ENCODE measurements around the gene GPR17. TPM values are rescaled to one million over a fixed set of nuclear protein-coding genes. Genes with fewer than 3 reads are reported as not detected.
A peak's percentile ranks its signal among the peaks of the same experiment; 100 is the strongest.

Gene GPR17
- total and polyA plus RNA-seq, 2 donors (not counting 1 experiment from before 2014, with no cell fraction given): 0.06 TPM; not detected in 1

- Histone ChIP-seq H3K4me2 (replicated peaks; ENCODE audit: low read depth, low read length, poor library complexity, severe bottlenecking) (peak overlapping the region; percentile 71), H3K4me1 (ENCODE audit: control insufficient read depth in 2 of 2, insufficient read depth in 2 of 2, low read length in 2 of 2) (peaks cover 79 to 90% of the 10 kb centered on the region in 2 donors), H3K36me3 (replicated peaks in 1 of 2; ENCODE audit: control extremely low read depth in 1 of 2, control insufficient read depth in 1 of 2, extremely low read depth in 1 of 2, insufficient read depth in 2 of 2, low read length in 1 of 2) (no peaks in the 10 kb centered on the region), H3K27me3 (replicated peaks in 1 of 4; ENCODE audit: control extremely low read depth in 1 of 4, control insufficient read depth in 3 of 4, insufficient read depth in 4 of 4, low read length in 3 of 4) (no peaks in the 10 kb centered on the region), H2AFZ (ENCODE audit: insufficient read depth, low read depth, low read length, poor library complexity, severe bottlenecking) (peak overlapping the region; percentile 13), H3K79me2 (ENCODE audit: control insufficient read depth, insufficient read depth, low read length) (no peaks in the 10 kb centered on the region), H3K9ac (ENCODE audit: low read length) (peak overlapping the region; percentile 25), H4K20me1 (ENCODE audit: control insufficient read depth, insufficient read depth, low read length, poor library complexity, severe bottlenecking) (no peaks in the 10 kb centered on the region), H3K9me3 (ENCODE audit: control extremely low read depth in 1 of 3, control insufficient read depth in 2 of 3, insufficient read depth in 1 of 3, low read length in 2 of 3) (no peaks in the 10 kb centered on the region), H3K27ac (ENCODE audit: low read length in 2 of 2) (peak overlapping the region; percentile 80 to 92), H3K4me3 (ENCODE audit: control extremely low read depth in 1 of 5, extremely low read depth in 1 of 5, insufficient read depth in 1 of 5, low read depth in 2 of 5, low read length in 4 of 5) (peak overlapping the region in 1 of 5 experiments; percentile 9)
- DNase-seq: no peak
- ChIA-PET CTCF (interaction anchor here (0.7 to 4.1 kb wide), 5 partner anchors 8 to 41 kb away, joined by 3 to 22 read pairs (median 4); no protein-coding TSS in a partner anchor), POLR2A (interaction anchor here (0.5 to 2.5 kb wide), 4 partner anchors 8 to 295 kb away, joined by 3 to 10 read pairs (median 6); no protein-coding TSS in a partner anchor)
- peak overlapping the region; percentile 77 for H3K4me3 Mint-ChIP-seq
- H3K4me1 Mint-ChIP-seq: peaks cover 91% of the 10 kb centered on the region
- WGBS (ENCODE audit: insufficient coverage): 56% methylated on average over 17 of the region's 17 CpGs
- H3K27me3 Mint-ChIP-seq: no peaks in the 10 kb centered on the region
- H3K9me3 Mint-ChIP-seq (ENCODE audit: insufficient read depth): no peaks in the 10 kb centered on the region
- H3K27ac Mint-ChIP-seq: peak overlapping the region; percentile 96
- no peak for TF ChIP-seq EZH2 (IDR thresholded peaks at IDR 0.05; ENCODE audit: borderline replicate concordance, insufficient read depth, low read depth, low read length, poor library complexity, severe bottlenecking)
- TF ChIP-seq, protein P1, sequence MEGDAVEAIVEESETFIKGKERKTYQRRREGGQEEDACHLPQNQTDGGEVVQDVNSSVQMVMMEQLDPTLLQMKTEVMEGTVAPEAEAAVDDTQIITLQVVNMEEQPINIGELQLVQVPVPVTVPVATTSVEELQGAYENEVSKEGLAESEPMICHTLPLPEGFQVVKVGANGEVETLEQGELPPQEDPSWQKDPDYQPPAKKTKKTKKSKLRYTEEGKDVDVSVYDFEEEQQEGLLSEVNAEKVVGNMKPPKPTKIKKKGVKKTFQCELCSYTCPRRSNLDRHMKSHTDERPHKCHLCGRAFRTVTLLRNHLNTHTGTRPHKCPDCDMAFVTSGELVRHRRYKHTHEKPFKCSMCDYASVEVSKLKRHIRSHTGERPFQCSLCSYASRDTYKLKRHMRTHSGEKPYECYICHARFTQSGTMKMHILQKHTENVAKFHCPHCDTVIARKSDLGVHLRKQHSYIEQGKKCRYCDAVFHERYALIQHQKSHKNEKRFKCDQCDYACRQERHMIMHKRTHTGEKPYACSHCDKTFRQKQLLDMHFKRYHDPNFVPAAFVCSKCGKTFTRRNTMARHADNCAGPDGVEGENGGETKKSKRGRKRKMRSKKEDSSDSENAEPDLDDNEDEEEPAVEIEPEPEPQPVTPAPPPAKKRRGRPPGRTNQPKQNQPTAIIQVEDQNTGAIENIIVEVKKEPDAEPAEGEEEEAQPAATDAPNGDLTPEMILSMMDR (IDR thresholded peaks at IDR 0.05): no peak
- intact Hi-C loops (cut with micrococcal nuclease): no loop called here
- no peak for ATAC-seq (ENCODE audit: low read depth)
Observed at GRCh38 chr2:127631997-127632581, 13.9 kb upstream of the GPR17 start.

Measured in B cell (primary cell).